ENCODE data around the gene MYRFL. TPM values are rescaled to one million over a fixed set of nuclear protein-coding genes. Genes with fewer than 3 reads are reported as not detected.

MYRFL gene
- total RNA-seq, 1 experiment from 2014 or later = 0.57 TPM

DNA sequence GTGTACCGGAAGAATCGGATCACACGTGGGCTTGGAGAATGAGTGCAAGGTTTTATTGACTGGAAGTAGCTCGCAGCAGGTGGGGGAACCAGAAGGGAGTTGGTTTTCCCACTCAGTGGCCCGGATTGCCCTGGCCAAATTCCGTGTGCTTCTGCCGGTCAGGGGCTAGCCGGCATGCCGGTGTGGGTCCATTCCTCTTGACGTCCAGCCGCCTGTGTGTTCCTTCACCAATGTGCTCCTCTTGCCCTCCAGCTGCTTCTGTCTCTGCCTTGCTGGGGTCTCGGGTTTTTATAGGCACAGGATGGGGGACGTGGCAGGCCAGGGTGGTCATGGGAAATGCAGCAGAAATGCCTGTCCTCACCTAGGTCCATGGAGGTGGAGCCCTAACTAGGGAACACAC, 11.0 kb downstream of the MYRFL start:
- Mint-ChIP-seq H3K4me1 (peaks cover 3% of the 10 kb centered on the region in 2 experiments; a peak in 3 of 4 replicates), H3K9me3 (no peaks in the 10 kb centered on the region; a peak in 1 of 5 replicates), H3K4me3 (no peak overlapping the region), H3K27me3 (ENCODE audit: low read depth) (no peaks in the 10 kb centered on the region; the same call in 1 of the 2 replicates), H3K27ac (no peak overlapping the region), H3K36me3 (ENCODE audit: insufficient read depth in 1 of 3, low read depth in 3 of 3) (no peaks in the 10 kb centered on the region)
- no peak overlapping the region for H3T11ph ChIP-seq (ENCODE audit: low read length)
- no peak overlapping the region for H2AK5ac ChIP-seq (ENCODE audit: insufficient read length, low read length)
- no peak overlapping the region for H2BK20ac ChIP-seq (ENCODE audit: low read depth, low read length, poor library complexity, severe bottlenecking)
- no peaks in the 10 kb centered on the region for H4K20me1 ChIP-seq (ENCODE audit: control insufficient read depth, insufficient read depth, insufficient read length)
- H2BK15ac ChIP-seq (ENCODE audit: low read depth, low read length) = no peak overlapping the region
- H3K79me2 ChIP-seq (ENCODE audit: insufficient read depth, low read length) = no peaks in the 10 kb centered on the region
- no peak overlapping the region for H4K5ac ChIP-seq (ENCODE audit: insufficient read length, low read depth, low read length)
- H3K18ac ChIP-seq (ENCODE audit: insufficient read length, low read depth, low read length) = no peak overlapping the region
- no peak overlapping the region for H4K8ac ChIP-seq (replicated peaks; ENCODE audit: insufficient read length, low read depth, low read length)
- no CpG with 5 or more reads among the region's 13 CpGs for WGBS (ENCODE audit: extremely low coverage, insufficient read length, low lambda C conversion rate)
- no peaks in the 10 kb centered on the region for H3K27me3 ChIP-seq (ENCODE audit: insufficient read depth, low read length)
- H3K27ac ChIP-seq (ENCODE audit: insufficient read length, low read depth, low read length) = no peak overlapping the region
- TF ChIP-seq, protein P1, sequence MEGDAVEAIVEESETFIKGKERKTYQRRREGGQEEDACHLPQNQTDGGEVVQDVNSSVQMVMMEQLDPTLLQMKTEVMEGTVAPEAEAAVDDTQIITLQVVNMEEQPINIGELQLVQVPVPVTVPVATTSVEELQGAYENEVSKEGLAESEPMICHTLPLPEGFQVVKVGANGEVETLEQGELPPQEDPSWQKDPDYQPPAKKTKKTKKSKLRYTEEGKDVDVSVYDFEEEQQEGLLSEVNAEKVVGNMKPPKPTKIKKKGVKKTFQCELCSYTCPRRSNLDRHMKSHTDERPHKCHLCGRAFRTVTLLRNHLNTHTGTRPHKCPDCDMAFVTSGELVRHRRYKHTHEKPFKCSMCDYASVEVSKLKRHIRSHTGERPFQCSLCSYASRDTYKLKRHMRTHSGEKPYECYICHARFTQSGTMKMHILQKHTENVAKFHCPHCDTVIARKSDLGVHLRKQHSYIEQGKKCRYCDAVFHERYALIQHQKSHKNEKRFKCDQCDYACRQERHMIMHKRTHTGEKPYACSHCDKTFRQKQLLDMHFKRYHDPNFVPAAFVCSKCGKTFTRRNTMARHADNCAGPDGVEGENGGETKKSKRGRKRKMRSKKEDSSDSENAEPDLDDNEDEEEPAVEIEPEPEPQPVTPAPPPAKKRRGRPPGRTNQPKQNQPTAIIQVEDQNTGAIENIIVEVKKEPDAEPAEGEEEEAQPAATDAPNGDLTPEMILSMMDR (conservative IDR thresholded peaks at IDR 0.05) = no peak
- H3K4me1 ChIP-seq (ENCODE audit: insufficient read depth, low read length) = no peaks in the 10 kb centered on the region
- H4K91ac ChIP-seq (ENCODE audit: insufficient read length, low read depth, low read length) = no peak overlapping the region
- H2AFZ ChIP-seq (ENCODE audit: low read length) = no peak overlapping the region
- H3K14ac ChIP-seq (ENCODE audit: insufficient read depth, low read length) = no peak overlapping the region
- no peaks in the 10 kb centered on the region for H3K79me1 ChIP-seq (ENCODE audit: insufficient read depth, low read depth, low read length, poor library complexity, severe bottlenecking)
- H3K23me2 ChIP-seq (ENCODE audit: insufficient read length, low read depth, low read length, poor library complexity, severe bottlenecking) = no peaks in the 10 kb centered on the region
- no peak overlapping the region for H3K4me2 ChIP-seq (ENCODE audit: insufficient read depth, insufficient read length, low read length)
- no peak overlapping the region for H3K9ac ChIP-seq (ENCODE audit: extremely low read depth, insufficient read length, low read length)
- H2BK5ac ChIP-seq (ENCODE audit: insufficient read length, low read length) = no peak overlapping the region
- no peak overlapping the region for H2BK120ac ChIP-seq (ENCODE audit: low read depth, low read length, poor library complexity, severe bottlenecking)
- no peak overlapping the region for H2BK12ac ChIP-seq (ENCODE audit: insufficient read length, low read depth, low read length)
- H3K9me3 ChIP-seq (ENCODE audit: control insufficient read depth, low read depth, low read length) = no peaks in the 10 kb centered on the region
- H3K4ac ChIP-seq (ENCODE audit: low read depth, low read length) = no peak overlapping the region
- no peak for DNase-seq
- no peak overlapping the region for H3K23ac ChIP-seq (ENCODE audit: insufficient read length, low read depth, low read length)
- H3K56ac ChIP-seq (ENCODE audit: insufficient read length, low read depth, low read length) = no peak overlapping the region
